Nucleus accumbens (tissue), 56 donors: ENCODE results near the gene ABCB8.
"Not testable (repeated sequence)": the region's sequence is repeated elsewhere in the genome, so short reads cannot be mapped to it uniquely, and the experiment has no call there.

ENCODE experiments used
- DNase-seq, 56 donors: peaks; one replicate each; lab custom pipeline; 2025; lab: John Stamatoyannopoulos, UW

The ABCB8 gene

DNA sequence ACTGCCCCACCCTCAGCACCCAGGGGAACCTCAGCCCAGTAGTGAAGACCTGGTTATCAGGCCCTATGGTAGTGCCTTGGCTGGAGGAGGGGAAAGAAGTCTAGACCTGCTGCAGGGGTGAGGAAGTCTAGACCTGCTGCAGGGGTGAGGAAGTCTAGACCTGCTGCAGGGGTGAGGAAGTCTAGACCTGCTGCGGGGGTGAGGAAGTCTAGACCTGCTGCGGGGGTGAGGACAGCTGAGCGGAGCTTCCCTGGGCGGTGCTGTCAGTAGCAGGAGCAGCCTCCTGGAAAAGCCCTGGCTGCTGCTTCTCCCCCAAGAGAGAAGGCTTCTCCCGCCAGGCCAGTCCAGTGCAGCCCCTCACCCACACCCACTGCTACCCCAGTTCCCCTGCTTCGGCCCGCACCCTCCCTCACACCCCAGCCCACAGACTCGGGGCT is 31.2 kb upstream of the ABCB8 start:
- DNase-seq = no peak

DNA sequence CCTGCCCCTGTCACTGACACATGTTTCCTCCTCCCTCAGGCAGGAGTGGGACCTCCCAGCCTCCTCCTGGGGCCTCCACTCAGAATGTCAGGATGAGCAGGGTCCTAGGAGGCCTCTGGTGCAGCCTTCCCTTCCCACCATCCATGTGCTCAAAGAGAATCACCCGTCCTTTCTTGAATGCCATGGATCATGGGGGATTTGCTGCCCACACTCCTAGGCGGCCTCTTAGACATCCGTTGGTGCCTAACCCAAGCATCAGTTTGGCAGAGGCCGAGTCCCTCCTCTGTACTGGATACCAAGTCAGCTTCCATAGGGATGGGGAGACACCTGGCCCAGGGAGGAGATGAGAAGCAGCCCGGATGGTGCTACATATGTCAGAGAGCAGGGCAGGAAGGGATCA is 30.4 kb upstream of the ABCB8 start:
- DNase-seq = no peak

DNA sequence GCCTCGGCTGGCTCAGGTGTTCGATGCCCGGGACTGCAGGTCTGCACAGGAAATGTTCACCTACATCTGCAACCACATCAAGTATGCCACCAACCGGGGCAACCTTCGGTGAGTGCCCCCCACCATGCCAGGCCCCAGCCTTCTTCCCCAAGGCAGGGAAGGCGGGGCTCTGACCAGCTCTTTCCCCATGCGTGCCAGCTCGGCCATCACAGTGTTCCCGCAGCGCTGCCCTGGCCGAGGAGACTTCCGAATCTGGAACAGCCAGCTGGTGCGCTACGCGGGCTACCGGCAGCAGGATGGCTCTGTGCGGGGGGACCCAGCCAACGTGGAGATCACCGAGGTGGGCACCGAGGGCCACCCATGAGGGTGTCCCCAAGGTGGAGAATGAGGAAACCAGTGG is 29.9 kb upstream of the ABCB8 start:
- DNase-seq = no peak

DNA sequence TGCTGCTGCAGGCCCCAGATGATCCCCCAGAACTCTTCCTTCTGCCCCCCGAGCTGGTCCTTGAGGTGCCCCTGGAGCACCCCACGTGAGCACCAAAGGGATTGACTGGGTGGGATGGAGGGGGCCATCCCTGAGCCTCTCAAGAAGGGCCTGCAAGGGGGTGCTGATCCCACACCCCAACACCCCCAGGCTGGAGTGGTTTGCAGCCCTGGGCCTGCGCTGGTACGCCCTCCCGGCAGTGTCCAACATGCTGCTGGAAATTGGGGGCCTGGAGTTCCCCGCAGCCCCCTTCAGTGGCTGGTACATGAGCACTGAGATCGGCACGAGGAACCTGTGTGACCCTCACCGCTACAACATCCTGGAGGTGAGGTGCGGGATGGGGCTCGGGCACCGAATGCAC is 29.2 kb upstream of the ABCB8 start:
- no peak for DNase-seq

DNA sequence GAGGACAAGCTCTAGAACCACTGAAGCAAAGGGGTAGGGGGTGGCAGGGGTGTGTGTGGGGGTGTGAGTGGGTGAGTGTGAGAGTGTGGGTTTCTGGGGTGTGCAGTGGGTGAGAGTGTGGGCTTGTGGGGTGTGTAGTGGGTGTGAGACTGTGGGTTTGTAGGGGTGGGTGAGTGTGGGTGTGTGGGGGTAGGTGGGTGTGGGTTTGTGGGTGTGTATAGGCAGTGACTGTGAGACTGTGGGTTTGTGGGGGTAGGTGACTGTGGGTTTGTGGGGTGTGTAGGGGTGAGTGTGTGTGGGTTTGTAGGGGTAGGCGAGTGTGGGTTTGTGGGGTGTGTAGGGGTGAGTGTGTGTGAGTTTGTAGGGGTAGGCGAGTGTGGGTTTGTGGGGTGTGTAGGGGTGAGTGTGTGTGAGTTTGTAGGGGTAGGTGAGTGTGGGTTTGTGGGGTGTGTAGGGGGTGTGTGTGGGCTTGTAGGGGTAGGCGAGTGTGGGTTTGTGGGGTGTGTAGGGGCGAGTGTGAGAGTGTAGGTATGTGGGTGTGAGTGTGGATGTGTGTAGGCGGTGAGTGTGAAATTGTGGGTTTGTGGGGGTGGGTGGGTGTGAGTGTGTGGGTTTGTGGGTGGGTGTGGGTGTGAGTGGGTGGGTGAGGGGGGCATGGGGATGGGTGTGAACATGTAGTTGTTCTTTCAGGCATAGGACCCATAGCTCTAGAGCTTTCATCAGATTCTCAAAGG is 28.6 kb upstream of the ABCB8 start:
- DNase-seq = no peak

DNA sequence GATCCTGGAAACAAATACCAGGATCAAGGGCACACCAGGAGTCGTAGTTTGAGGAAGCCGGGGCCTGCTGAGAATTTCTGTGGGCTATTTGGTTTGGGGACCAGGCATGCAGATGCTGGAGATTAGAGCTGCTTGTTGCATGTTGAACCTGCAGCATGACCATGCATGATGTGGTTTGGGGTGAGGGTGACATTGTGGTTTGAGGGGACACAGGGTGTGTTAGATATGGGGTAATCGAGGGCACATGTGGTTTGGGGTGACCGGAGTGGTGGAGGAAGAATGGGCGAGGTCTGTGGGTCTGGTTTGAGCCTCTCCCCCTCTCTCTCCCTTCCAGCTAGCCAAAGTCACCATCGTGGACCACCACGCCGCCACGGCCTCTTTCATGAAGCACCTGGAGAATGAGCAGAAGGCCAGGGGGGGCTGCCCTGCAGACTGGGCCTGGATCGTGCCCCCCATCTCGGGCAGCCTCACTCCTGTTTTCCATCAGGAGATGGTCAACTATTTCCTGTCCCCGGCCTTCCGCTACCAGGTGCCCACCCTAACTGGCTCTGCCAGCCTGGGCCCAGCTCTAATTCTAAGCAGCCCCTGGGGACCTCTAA is 27.3 kb upstream of the ABCB8 start:
- no peak for DNase-seq

DNA sequence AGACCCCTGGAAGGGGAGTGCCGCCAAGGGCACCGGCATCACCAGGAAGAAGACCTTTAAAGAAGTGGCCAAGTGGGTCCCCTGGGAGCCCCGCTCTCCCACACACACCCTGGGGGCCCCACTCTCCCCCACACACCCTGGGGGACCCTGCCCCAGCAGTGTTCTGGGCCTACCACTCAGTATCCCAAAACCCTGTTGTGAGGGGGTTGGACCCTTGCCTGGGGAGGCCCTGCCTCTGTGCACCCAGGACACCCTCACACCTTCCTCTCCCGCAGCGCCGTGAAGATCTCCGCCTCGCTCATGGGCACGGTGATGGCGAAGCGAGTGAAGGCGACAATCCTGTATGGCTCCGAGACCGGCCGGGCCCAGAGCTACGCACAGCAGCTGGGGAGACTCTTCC is 26.7 kb upstream of the ABCB8 start:
- DNase-seq = no peak

DNA sequence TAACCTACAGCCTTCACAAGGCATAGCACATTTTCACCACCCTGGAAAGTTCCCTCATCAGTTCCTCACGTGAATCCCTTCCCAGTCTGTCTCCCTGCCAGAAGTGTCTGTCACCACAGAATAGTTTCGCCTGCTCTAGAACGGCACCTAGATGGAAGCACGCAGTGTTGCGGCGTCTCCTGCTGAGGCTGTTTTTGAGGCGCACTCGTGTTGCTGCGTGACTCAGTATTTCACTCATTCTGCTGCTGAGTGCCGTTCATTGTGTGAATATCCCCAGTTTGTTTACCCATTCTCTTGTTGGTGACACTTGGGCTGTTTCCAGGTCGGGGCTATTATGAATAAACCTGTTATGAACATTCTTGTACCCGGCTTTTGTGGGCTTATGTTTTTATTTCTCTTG is 24.7 kb upstream of the ABCB8 start:
- peak in 5 of 56 donors; percentile 11 to 36 (median 18) for DNase-seq

DNA sequence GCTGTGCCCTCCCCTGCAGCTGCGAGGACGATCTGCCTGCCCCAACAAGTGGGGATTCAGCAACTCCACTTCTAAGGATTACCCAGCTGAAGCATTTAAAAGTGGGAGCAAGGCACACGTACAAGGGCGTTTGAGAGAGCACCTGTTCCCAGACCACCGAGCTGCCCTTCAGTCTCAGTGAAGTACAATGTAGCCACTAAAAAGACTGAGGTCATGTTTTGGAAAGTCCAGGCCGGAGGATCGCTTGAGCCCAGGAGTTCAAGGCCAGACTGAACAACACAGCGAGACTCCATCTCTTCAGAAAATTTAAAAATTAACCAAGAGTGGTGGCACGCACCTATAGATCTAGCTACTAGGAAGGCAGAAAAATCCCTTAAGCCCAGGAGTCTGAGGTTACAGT is 22.7 kb upstream of the ABCB8 start:
- no peak for DNase-seq

DNA sequence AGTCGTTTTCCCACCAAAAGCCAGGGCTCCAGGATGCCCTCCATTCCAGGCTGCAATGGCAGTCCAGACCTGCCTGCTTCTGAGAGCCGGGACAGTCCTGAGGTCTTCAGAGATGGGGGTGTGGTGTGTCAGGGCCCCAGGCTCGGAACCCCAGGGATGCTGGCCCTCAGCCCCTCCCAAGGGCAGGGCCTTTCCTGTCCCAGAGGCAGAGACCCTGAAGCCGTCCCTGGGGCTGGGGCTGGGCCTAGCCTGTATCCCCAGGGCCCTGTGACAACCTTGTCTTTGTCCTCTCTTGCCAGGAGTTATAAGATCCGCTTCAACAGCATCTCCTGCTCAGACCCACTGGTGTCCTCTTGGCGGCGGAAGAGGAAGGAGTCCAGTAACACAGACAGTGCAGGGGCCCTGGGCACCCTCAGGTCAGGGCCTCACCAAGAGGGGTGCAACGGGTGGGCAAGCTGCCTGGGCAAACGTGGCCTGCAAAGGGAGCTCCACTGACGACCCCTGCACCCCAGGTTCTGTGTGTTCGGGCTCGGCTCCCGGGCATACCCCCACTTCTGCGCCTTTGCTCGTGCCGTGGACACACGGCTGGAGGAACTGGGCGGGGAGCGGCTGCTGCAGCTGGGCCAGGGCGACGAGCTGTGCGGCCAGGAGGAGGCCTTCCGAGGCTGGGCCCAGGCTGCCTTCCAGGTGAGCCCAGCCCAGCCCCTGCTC is 21.5 kb upstream of the ABCB8 start:
- no peak for DNase-seq

DNA sequence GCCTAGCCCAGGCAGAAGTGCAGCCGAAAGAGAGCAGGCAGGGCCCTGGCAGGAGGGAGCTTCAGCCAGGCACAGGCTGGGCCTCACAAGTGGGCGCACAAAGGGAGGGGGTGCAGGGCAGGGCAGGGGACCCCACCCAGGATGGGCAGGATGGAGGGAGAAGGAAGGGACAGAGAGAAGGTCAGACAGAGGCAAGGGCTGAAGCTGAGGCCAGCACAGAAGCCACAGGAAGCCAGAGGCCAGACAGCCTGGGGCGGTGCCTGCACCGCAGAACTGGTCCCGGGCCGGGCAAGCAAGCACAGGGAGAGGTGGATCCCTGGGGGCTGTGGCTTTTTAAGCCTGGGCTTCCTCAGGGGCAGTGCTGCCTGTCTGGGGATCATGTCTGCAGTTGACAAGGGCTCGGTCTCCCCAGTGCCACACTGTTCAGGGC is 20.8 kb upstream of the ABCB8 start:
- no peak for DNase-seq

DNA sequence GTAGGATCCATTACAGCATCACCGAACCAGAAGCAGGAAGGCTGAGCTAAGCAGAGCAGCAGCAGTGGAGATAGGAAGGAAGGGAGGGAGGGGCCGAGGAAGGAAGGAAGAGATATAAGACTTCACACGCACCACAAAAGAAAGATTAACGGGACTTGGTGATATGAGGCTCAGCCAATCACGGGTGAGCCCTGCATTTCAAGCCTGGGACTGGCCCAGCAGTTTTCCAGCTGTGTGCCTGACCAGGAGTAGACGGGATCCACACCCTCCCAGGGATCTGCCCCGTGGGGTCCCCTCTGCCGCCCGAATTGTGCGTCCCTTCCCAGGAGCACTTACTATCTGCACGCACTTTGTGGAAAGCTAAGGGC is 20.1 kb upstream of the ABCB8 start:
- no peak for DNase-seq

DNA sequence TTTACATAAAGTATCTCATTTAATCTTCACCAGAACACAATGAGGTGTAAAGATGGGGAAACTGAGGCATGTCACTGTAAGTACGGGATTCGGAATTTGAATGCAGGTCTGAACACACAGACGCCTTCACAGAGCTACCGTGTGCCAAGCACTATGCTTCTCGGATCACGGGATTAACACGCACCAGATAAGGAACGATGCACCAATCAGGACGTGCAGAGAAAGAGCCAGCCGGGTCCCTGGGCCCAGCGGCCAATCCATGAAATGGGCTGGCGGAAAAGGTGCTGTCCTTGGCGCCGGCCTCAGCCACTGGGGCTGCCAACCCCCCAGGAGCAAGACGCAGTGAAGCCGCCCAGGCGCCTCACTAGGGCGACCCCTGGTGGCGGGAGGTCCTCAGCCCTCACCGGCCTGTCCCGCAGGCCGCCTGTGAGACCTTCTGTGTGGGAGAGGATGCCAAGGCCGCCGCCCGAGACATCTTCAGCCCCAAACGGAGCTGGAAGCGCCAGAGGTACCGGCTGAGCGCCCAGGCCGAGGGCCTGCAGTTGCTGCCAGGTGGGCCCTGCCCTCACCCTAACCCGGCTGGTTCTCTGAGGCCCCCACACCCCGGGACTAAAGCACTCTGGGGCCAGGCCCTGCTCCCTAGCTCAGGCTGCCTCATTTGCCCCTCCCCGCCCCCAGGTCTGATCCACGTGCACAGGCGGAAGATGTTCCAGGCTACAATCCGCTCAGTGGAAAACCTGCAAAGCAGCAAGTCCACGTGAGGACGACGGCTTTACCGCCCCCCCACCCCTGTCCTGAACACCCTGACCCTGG is 19.5 kb upstream of the ABCB8 start:
- DNase-seq = peak in 18 of 56 donors; percentile 8 to 56 (median 25)

DNA sequence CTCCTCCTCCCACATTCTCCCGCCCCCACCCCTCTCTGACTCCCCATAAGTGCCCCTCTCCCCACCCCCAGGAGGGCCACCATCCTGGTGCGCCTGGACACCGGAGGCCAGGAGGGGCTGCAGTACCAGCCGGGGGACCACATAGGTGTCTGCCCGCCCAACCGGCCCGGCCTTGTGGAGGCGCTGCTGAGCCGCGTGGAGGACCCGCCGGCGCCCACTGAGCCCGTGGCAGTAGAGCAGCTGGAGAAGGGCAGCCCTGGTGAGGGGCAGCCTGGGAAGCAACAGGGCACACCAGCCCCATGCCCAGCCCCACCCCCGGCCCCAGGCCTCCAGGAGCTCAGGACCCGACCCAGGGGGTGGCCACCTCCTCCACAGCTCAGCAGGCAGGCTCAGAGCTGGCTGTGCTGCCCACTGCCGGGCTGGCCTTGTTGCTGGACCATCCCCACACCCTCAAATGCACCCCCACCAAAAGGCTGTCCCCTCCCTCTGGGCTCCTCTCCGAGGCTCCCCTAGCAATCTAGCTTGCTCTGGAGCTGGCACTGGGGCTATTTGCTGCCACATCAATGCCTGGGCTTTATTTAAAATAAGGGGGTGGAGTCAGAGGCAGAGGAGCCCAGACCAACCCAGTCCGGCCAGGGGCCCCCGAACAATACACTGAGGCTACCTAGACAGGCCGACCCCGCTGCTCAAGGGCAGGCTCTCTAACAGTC is 18.8 kb upstream of the ABCB8 start:
- no peak for DNase-seq

DNA sequence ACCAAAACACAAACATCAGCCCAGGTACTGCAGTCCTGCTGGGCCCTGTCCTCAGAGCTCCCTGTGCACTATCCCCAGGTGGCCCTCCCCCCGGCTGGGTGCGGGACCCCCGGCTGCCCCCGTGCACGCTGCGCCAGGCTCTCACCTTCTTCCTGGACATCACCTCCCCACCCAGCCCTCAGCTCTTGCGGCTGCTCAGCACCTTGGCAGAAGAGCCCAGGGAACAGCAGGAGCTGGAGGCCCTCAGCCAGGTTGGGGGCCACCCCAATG is 18.3 kb upstream of the ABCB8 start:
- no peak for DNase-seq

DNA sequence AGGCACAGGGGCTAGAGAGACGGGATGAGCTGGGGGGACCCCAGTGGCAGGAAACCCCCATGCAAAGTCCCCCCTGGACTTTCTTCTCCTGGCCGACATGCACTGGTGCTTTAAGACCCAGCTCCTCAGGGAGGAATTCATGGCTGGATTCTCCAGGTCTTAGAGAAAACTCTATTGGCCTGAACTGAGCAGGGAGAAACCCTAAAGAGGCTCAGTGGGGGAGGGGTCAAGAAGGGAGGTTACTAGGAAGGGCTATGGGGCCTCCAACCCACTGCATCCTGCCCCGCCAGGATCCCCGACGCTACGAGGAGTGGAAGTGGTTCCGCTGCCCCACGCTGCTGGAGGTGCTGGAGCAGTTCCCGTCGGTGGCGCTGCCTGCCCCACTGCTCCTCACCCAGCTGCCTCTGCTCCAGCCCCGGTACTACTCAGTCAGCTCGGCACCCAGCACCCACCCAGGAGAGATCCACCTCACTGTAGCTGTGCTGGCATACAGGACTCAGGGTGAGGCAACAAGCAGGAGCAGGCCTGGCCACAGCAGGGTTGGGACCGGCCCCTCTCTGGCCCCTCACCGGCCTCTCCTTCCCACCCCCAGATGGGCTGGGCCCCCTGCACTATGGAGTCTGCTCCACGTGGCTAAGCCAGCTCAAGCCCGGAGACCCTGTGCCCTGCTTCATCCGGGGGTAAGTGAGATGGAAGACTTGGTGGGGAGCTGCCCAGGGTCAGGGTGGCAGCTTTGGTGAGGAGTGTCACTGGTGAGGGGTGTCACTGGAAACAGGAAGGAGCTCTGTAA is 17.7 kb upstream of the ABCB8 start:
- DNase-seq = no peak

DNA sequence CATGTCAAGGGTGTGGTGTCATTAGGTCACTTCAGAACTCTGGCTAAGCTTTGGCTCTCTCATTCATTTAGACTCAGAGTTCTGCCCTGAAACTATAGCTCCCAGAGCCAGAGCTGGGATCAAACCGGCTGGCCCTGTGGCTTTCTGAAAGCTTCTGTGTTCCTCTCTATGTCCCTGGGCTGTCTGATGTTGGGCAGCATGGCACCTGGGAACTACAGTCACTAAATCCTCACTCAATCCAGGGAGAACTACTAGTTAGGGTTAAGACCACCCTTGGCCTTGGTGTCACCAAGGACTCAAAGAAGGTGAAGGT is 17.2 kb upstream of the ABCB8 start:
- DNase-seq = no peak

DNA sequence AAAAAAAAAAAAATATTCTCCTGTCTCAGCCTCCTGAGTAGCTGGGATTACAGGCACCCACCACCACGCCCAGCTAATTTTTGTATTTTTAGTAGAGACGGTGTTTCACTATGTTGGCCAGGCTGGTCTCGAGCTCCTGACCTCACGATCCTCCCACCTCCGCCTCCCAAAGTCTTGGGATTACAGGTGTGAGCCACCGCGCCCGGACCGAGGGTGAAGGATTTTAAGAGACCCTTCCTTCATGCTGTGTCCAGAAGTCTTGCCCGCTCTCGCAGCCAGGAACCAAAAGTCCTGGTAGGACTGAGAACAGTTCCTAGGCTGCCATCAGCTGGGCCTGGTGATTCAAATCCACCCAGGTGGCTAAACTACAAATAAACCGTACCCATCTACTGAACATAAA is 16.6 kb upstream of the ABCB8 start:
- not testable (repeated sequence) for DNase-seq

DNA sequence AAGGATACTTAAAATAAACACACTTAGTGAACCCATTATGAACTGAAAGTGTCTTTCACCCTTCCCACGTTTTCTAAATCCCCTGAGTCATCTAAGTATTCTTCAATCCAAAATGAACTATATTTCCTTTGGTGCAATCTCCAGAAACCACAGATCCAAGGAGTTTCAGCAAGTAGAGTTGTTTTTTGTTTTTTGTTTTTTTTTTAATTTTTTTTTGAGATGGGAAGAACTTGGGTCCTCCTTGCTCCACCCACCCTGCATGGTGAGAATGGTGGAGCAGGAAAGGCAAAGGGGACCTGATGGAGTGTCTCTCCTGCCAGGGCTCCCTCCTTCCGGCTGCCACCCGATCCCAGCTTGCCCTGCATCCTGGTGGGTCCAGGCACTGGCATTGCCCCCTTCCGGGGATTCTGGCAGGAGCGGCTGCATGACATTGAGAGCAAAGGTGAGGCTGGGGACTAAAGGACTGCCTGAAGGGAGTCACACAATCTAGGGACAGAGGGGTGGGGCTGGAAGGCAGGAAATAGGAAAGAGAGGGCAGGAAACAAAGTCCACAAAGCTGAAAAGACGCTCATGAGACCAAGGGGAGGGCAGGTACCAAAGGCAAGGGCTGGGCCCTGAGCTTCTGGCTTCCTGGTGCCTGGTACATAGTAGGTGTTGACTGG is 16.1 kb upstream of the ABCB8 start:
- DNase-seq = no peak
